IPS-20b (cell line): ENCODE data around the gene LY6G6D.
"Not testable (repeated sequence)": the region's sequence is repeated elsewhere in the genome, so short reads cannot be mapped to it uniquely, and the experiment has no call there.

ENCODE experiments used
- H3K27ac ChIP-seq: one replicate; pipeline ENCODE4 v1.5.1; 2013; ENCODE audit warnings: low read length
- H3K27me3 ChIP-seq: 2 replicates; pipeline ENCODE4 v1.6.1; 2013; ENCODE audit warnings: mild to moderate bottlenecking, low read length, inconsistent platforms; ENCODE audit not compliant: insufficient read depth
- H3K36me3 ChIP-seq: 2 replicates; pipeline ENCODE4 v1.6.1; 2013; ENCODE audit warnings: low read depth, mild to moderate bottlenecking, inconsistent platforms, low read length, moderate library complexity; ENCODE audit not compliant: insufficient read depth
- H3K4me1 ChIP-seq: 2 replicates; pipeline ENCODE4 v1.6.1; 2013; ENCODE audit warnings: mild to moderate bottlenecking, control low read depth, inconsistent platforms, low read length, moderate library complexity; ENCODE audit not compliant: insufficient read depth
- H3K4me3 ChIP-seq: 2 replicates; pipeline ENCODE4 v1.5.1; 2013; ENCODE audit warnings: mild to moderate bottlenecking, low read length, inconsistent platforms
- H3K9ac ChIP-seq: 2 replicates; pipeline ENCODE4 v1.6.1; 2013; ENCODE audit warnings: low read depth, mild to moderate bottlenecking, inconsistent platforms, low read length, moderate library complexity
- H3K9me3 ChIP-seq: 2 replicates; pipeline ENCODE4 v1.6.1; 2013; ENCODE audit warnings: mild to moderate bottlenecking, low read depth, low read length, inconsistent platforms; ENCODE audit not compliant: insufficient read depth

Gene LY6G6D

DNA sequence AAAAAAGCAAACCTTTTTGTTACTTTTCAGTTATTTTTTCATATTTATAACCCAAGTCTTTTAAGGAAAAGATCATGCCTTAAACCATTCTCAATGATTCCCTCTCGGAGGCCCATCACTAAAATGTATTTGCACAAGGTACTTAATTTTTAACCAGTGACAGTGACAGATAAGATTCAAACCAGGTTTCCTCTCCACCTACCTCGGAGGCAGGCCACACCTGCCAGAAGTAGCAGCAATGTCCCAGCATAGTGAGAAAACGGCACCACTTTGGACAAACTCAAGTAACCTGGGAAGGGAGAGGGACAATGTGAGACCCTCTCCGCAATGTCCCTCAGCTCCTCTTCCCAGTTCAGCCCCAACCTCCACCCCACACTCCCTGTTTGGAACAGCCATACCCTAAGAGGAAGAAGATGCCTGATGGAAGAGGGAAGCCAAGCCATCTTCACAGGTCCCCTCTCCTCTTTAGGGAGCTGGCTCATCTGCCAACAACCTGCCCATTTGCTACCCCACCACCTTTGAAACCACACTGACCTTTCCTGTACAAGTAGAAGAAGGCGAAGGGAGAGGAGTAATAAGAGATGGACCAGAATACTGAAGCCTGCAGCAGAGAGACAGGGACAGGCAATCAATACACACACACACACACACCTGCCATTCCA is 14.3 kb upstream of the LY6G6D start:
- Histone ChIP-seq H3K27me3 (no peaks in the 10 kb centered on the region), H3K4me3 (no peak overlapping the region), H3K27ac (no peak overlapping the region), H3K9me3 (no peaks in the 10 kb centered on the region), H3K36me3 (peaks cover 28% of the 10 kb centered on the region), H3K4me1 (peaks cover 5% of the 10 kb centered on the region; the same call in 1 of the 2 replicates), H3K9ac (no peak overlapping the region)

- H3K36me3 ChIP-seq = peaks cover 20% of the 10 kb centered on the region
- no peaks in the 10 kb centered on the region for H3K27me3 ChIP-seq
- H3K27ac ChIP-seq = no peak overlapping the region
- peak overlapping the region; percentile 91 for H3K4me3 ChIP-seq
- H3K4me1 ChIP-seq = peaks cover 5% of the 10 kb centered on the region; the same call in 1 of the 2 replicates
- no peaks in the 10 kb centered on the region for H3K9me3 ChIP-seq
- H3K9ac ChIP-seq = peak overlapping the region; percentile 91
Observed at GRCh38 chr6:31701666-31702404, 13.3 kb upstream of the LY6G6D start.

- Histone ChIP-seq H3K27ac (no peak overlapping the region), H3K4me3 (peak overlapping the region; percentile 91), H3K4me1 (peaks cover 5% of the 10 kb centered on the region; the same call in 1 of the 2 replicates), H3K27me3 (no peaks in the 10 kb centered on the region), H3K9ac (peak overlapping the region; percentile 91), H3K36me3 (peaks cover 18% of the 10 kb centered on the region; the same call in 1 of the 2 replicates), H3K9me3 (no peaks in the 10 kb centered on the region)
Observed at GRCh38 chr6:31702405-31702818, 12.7 kb upstream of the LY6G6D start.

- peaks cover 5% of the 10 kb centered on the region; the same call in 1 of the 2 replicates for H3K4me1 ChIP-seq
- H3K9me3 ChIP-seq = no peaks in the 10 kb centered on the region
- H3K27ac ChIP-seq = no peak within 1 kb of the TSS
- H3K4me3 ChIP-seq = peak within 1 kb of the TSS; percentile 91
- peaks cover 13% of the 10 kb centered on the region; the same call in 1 of the 2 replicates for H3K36me3 ChIP-seq
- no peaks in the 10 kb centered on the region for H3K27me3 ChIP-seq
- H3K9ac ChIP-seq = peak within 1 kb of the TSS; percentile 91
Observed at GRCh38 chr6:31702819-31703716, 12.1 kb upstream of the LY6G6D start, which contains the start of gene ABHD16A. TSS of gene ABHD16A (minus strand) at chr6:31703324. CDS start at chr6:31703281, 43 bp downstream.

DNA sequence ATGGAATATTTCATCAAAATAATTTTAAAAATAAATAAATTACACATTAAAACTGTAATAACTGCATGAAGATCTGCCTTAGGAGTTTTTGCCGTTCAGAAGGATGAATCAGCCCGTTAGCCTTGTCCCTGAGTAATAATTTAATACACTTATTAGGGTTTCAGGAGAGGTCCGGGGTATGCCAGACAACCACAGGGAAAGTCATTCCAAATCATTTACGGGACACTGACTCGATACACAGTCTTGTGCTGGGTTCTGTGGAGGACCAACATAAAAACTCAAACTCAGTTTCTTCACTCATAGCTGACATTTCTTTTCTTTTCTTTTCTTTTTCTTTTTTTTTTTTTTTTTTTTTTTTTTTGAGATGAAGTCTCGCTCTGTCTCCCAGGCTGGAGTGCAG is 9.2 kb upstream of the LY6G6D start:
- Histone ChIP-seq H3K4me3 (no peak overlapping the region), H3K36me3 (no peaks in the 10 kb centered on the region), H3K4me1 (peaks cover 5% of the 10 kb centered on the region; the same call in 1 of the 2 replicates), H3K27me3 (no peaks in the 10 kb centered on the region), H3K9ac (no peak overlapping the region), H3K9me3 (no peaks in the 10 kb centered on the region), H3K27ac (no peak overlapping the region)

DNA sequence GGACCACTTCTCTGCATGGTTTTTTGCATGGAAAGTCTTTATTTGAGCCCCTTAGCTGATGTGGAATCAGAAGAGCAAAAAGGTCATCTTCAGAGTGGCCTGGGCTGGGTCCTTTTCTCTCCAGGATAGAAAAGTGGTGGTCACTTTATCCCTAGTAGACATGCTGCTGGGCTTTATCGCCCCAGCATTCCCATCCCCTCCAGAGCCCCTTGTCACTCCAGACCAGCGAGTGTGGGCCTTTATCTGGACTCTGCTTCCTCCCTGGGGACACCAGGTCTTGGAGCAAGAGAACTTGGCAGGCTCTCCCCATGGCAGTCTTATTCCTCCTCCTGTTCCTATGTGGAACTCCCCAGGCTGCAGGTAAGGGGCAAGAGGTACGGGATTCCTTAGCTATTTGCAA is 8.5 kb upstream of the LY6G6D start, which contains the start of gene LY6G6F:
Gene LY6G6F (plus strand): TSS at position 268 of the 400 bp plus-strand sequence. CDS start 41 bp downstream, at position 309.
- H3K9me3 ChIP-seq = no peaks in the 10 kb centered on the region
- no peak within 1 kb of the TSS for H3K27ac ChIP-seq

DNA sequence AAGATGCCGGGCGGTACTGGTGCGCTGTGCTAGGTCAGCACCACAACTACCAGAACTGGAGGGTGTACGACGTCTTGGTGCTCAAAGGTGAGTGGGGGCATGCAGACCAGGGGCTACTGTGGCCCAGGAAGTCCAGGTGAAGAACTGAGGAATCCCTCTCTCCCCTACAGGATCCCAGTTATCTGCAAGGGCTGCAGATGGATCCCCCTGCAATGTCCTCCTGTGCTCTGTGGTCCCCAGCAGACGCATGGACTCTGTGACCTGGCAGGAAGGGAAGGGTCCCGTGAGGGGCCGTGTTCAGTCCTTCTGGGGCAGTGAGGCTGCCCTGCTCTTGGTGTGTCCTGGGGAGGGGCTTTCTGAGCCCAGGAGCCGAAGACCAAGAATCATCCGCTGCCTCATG is 7.4 kb upstream of the LY6G6D start:
- Histone ChIP-seq H3K27ac (no peak overlapping the region), H3K4me3 (no peak overlapping the region), H3K9me3 (no peaks in the 10 kb centered on the region), H3K36me3 (no peaks in the 10 kb centered on the region), H3K27me3 (no peaks in the 10 kb centered on the region), H3K9ac (no peak overlapping the region), H3K4me1 (no peaks in the 10 kb centered on the region)

More for the DNA sequence above, 8.5 kb upstream of the LY6G6D start, which contains the start of gene LY6G6F:
- Histone ChIP-seq H3K36me3 (no peaks in the 10 kb centered on the region), H3K27me3 (no peaks in the 10 kb centered on the region), H3K9ac (no peak within 1 kb of the TSS), H3K4me3 (no peak within 1 kb of the TSS), H3K4me1 (peaks cover 5% of the 10 kb centered on the region; the same call in 1 of the 2 replicates)

DNA sequence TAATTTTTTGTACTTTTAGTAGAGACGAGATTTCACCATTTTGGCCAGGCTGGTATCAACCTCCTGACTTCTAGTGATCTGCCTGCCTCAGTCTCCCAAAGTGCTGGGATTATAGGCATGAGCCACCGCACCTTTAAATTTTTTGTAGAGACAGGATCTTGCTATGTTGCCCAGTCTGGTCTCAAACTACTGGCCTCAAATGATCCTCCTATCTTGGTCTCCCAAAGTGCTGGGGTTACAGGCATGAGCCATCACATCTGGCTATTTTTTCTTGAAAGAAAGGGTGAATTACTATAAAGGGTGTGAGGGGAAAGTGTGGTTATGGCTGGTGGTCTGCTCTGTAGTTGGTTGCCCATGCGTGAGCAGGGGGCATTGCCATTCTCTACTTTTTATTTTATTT is 6.9 kb upstream of the LY6G6D start:
- Histone ChIP-seq H3K36me3 (no peaks in the 10 kb centered on the region), H3K4me1 (peaks cover 1% of the 10 kb centered on the region; the same call in 1 of the 2 replicates), H3K9me3 (no peaks in the 10 kb centered on the region), H3K27ac (no peak overlapping the region), H3K27me3 (no peaks in the 10 kb centered on the region), H3K4me3 (no peak overlapping the region), H3K9ac (no peak overlapping the region)

DNA sequence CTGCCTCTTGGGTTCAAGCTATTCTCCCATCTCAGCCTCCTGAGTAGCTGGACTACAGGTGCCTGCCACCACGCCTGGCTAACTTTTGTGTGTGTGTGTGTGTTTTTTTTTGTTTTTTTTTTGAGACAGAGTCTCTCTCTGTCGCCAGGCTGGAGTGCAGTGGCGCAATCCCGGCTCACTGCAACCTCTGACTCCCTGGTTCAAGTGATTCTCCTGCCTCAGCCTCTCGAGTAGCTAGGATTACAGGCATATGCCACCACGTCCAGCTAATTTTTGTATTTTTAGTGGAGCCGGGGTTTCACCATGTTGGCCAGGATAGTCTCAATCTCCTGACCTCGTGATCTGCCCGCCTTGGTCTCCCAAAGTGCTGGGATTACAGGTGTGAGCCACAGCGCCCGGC is 6.0 kb upstream of the LY6G6D start:
- peaks cover 11% of the 10 kb centered on the region; the same call in 1 of the 2 replicates for H3K4me1 ChIP-seq
- H3K27me3 ChIP-seq, H3K4me3 ChIP-seq, H3K36me3 ChIP-seq, H3K27ac ChIP-seq, H3K9me3 ChIP-seq, H3K9ac ChIP-seq: not testable (repeated sequence)

DNA sequence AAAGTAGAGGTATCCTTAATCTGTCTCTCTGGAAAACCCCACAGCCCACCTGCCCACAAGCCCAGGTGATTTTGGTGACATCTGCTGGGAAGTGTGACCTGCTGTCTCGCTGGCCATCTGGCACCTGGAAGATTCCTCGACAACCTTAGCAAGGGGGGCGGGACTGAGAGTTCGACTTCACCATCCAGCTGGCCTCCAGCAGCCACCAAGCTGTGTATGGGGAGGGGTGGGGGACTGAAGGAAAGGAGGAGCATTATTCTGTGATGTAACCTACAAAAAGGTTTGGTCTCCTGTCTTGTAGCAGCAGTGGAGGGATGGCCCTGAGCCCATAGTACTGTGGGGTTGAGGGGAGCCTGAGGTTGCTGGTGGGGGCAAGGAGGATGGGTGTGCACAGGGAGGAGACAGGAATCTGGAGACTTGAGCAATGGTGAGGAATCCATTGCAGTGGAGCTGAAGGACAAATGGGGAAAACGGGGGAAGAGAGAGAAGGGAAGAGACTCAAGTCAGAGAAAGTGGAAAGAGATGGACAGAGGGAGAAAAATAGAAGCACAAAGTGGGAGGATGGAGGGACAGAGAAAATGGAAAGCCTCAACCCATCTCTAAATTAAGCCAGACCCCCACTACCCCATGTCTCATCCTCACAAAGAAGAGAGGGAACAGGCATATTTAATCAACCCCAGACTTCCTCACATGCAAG is 4.5 kb upstream of the LY6G6D start:
- H3K4me3 ChIP-seq = no peak overlapping the region
- peaks cover 20% of the 10 kb centered on the region; the same call in 1 of the 2 replicates for H3K4me1 ChIP-seq
- H3K36me3 ChIP-seq = no peaks in the 10 kb centered on the region
- no peaks in the 10 kb centered on the region for H3K27me3 ChIP-seq
- H3K9me3 ChIP-seq = no peaks in the 10 kb centered on the region
- no peak overlapping the region for H3K27ac ChIP-seq
- no peak overlapping the region for H3K9ac ChIP-seq

GRCh38 chr6:31711233-31711632 is 3.9 kb upstream of the LY6G6D start:
- Histone ChIP-seq H3K27ac (no peak overlapping the region), H3K4me3 (no peak overlapping the region), H3K9ac (no peak overlapping the region)

More at GRCh38 chr6:31711233-31711632, 3.9 kb upstream of the LY6G6D start:
- Histone ChIP-seq H3K27me3 (no peaks in the 10 kb centered on the region), H3K4me1 (peaks cover 20% of the 10 kb centered on the region; the same call in 1 of the 2 replicates), H3K36me3 (no peaks in the 10 kb centered on the region), H3K9me3 (no peaks in the 10 kb centered on the region)
